ENCODE results near the gene ORC1.
A peak's percentile ranks its signal among the peaks of the same experiment; 100 is the strongest.

Gene ORC1

DNA sequence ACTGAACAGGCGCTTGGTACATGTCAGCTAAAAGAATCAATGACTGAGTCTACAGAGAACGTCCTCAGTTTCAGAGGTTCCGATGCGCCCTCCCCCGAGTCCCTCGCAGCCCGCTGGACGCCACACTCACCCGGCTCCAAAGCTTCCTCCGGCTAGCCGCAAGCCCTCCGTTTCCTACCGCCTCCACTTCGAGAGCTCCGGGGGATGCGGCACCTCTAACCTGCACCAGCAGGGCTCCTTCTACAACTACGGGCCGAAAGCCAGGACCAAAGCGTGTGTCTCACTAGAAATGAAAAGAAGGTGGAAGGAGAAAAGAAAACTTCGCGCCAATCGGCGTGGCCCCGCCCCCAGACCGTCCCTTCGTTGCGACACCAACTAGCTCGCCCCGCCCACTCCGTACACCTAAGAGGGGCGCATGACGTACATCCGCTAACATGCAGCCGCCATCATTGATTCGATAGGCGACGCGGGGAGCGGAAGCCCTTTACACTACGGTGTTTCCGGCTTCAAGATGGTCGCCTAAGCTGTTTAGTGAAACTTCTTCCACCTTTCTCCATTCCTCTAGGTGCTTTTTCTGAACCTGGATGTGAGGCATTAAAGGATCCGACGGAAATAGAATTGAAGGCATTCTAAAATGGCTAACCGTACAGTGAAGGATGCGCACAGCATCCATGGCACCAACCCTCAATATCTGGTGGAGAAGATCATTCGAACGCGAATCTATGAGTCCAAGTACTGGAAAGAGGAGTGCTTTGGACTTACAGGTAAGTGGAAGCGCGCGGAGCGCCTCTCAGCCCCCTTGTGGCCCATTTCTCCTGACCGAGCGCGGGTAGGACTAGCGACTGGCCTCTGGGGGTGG, at the start of gene ORC1, which contains the start of gene PRPF38A:
Gene ORC1 (minus strand): TSS at position 308 of the 859 bp plus-strand sequence. CDS start 2,200 bp downstream, outside the sequence.
Gene PRPF38A (plus strand): TSS at position 487 of the 859 bp plus-strand sequence. CDS start 148 bp downstream, at position 635.
- DNase-seq (ENCODE audit: low read depth in 2 of 2), result peak; percentile 92 to 98

DNA sequence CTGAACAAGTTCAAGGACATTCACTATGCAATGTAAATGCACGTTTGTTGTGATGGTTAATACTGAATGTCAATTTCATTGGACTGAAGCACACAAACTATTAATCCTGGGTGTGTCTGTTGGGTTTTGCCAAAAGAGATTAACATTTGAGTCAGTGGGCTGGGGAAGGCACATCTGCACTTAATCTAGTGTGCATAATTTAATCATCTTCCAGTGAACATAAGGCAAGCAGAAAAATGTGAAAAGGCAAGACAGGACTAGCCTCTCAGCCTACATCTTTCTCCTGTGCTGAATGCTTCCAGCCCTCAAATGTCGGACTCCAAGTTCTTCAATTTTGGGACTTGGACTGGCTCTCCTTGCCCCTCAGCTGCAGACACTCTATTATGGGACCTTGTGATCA, 40.2 kb upstream of the ORC1 start:
- DNase-seq (ENCODE audit: low read depth in 2 of 2), result no peak

DNA sequence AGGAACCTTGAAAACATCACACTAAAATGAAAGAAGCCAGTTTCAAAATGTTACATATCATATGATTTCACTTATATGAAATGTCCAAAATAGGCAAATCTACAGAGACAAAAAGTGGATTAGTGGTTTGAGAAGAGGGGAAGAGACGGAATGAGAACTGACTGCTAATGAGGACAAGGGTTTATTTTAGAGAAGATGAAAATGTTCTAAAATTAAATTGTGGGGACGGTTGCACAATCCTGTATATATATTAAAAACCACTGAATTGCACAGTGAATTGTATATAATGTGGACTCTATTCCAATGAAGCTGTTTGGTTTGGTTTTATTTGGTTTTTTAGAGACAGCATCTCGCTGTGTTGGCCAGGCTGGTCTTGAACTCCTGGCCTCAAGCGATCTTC, 35.8 kb upstream of the ORC1 start:
- no peak for DNase-seq (ENCODE audit: low read depth in 2 of 2)

DNA sequence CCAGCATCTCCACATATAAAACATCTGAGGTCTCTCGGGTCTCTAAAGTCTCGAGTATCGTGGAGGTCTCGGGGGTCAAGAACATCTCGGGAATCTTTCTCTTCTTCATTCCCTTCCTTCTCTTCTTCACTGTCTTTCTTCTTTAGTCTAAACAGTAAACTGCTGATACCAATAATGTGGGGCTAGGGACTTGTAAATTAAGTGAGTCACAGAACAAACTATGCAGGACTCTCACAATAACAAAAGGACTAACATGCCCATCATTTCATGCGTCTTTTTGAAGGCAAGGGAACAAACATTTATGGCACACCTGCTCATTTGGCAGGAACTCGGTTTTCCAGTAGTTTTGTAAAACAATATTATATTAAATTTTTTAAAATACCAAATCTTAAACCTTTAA, 32.6 kb upstream of the ORC1 start:
- no peak for DNase-seq (ENCODE audit: low read depth in 2 of 2)

DNA sequence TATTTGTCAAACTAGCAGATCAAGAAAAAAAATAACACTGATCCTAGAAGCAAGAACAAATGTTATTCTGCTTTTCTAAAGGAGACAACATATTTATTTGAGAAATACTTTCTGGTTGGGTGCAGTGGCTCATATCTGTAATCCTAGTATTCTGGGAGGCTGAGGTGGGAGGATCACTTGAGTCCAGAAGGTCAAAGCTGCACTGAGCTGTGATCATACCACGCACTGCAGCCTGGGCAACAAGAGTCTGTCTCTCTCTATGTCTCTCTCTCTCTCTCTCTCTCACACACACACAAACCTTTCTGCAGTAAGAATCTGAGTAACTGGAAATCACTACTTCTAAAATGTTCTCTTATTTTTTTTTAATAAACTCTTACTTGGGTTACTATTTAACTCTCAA, 31.4 kb upstream of the ORC1 start:
- no peak for DNase-seq (ENCODE audit: low read depth in 2 of 2)

DNA sequence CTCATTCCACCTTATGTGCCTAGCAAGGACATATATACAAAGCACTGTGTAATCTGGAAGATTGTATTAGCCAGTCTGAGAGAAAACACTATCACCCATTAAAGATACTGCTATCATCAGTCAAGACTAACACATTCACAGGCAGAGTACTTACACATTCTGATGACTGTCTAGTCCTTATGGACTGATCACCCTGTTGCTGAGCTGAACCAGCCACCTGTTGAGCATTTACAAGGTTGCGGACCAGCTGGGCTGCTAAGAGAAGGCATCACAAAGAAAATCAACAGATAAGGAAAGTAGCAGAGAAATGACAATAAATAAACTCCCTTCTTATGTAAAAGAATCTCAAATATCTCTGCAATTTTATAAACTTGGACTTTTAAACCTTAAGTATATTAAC, 31.0 kb upstream of the ORC1 start:
- no peak for DNase-seq (ENCODE audit: low read depth in 2 of 2)

DNA sequence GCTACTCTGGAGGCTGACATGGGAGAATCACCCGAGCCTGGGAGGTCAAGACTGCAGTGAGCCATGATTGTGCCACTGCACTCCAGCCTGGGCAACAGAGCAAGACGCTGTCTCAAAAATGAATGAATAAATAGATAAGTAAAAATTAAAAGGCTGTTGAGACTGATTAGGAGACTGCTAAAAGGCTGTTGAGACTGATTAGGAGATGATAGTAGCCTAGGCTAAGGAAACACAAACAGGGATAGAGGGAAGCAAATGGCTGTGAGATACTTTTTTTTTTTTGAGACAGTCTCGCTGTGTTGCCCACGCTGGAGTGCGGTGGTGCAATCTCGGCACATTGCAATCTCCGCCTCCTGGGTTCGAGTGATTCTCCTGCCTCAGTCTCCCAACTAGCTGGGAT, 28.6 kb upstream of the ORC1 start:
- no peak for DNase-seq (ENCODE audit: low read depth in 2 of 2)

DNA sequence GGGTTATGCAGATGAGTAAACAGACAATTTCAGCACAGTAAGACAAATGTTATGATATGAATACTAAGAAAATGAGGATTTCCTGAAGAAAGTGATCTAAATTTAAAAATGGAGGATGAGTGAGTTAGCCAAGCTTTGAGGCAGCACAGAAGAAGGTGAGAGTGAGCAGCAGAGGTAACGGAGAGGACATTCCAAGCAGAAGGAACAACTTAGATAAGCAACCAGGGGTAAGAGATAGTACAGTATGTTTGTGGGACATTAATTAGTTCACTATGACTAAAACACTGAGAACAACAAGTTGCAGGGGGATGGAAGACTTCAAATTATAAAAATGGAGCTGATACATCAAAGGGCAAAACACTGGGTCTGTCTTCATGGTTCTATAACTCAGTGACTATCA, 22.9 kb upstream of the ORC1 start:
- DNase-seq (ENCODE audit: low read depth in 2 of 2), result no peak

DNA sequence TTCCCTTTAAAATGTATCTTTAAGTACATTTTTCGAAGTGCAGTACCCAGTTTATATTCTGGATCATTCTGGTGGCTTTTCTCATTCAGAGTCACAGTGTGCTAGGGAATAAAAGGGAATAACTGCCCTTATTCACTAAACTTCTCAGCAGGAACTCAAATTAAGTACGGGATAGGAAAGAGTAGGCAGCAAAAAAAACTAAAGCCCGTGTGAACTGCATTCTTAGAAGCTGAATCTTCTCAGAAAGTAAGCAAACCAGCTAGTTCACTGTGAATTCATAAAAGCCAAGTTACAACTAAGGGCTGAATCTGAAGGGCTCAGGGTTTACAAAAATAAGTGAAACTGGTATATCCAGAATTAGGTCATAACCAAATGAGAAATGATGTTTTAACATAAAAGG, 22.1 kb upstream of the ORC1 start:
- DNase-seq (ENCODE audit: low read depth in 2 of 2), result no peak

DNA sequence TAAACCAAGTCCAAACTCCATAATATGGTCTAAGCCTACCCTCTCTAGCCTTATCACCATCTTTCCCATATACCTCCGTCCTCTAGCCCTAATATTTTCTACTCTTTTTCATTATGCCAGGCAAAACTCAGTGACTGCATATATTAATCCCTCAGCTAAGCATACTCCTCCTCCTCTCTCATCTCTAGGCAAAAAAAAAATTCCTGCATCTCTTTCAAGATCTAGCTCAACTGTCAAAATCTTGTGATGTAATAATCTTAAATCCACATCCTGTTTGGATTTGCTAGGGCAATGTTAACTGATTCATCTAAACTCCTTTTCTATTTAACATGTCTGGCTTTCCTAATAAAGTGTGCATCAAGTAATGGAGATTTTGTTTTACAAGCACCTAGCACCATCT, 20.6 kb upstream of the ORC1 start:
- DNase-seq (ENCODE audit: low read depth in 2 of 2), result no peak

DNA sequence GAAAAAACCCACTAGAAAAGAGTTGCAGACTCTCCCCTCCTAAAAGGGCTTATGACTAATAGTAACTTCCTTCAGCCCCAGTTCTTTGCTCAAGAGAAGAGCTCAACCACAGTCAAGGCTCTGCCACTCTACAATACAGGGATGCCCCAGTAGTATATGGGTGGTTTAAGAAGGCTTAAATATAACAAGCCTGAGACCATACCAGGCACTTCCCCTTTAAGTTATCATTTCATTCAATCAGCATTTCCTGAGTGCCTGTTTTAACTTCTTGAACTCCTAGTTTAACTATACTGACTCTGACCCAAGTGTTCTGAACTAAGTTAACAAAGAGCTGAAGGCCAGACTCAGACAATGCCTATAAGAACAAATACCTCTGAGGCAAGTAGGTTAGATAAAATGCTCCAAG, 20.0 kb upstream of the ORC1 start:
- DNase-seq (ENCODE audit: low read depth in 2 of 2), result no peak

DNA sequence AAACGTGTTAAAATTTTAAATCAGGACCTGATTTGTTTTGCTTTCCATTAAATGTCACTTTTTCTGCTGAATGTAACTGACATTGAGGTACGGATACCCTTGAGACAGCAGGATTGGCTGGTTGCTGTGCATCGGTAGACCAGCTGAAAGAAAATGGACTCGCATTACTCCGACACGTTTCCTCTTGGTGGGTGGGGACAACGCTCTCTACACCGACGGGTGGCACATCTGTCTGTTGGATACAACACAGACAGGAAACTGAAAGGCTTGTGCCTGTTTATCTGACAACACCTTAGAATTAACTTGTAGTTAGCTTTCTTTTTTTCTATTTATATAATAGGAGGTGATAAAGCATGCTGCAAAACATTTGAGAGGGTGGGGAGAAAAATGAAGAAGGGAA, 19.5 kb upstream of the ORC1 start:
- DNase-seq (ENCODE audit: low read depth in 2 of 2), result peak; percentile 41 to 45

DNA sequence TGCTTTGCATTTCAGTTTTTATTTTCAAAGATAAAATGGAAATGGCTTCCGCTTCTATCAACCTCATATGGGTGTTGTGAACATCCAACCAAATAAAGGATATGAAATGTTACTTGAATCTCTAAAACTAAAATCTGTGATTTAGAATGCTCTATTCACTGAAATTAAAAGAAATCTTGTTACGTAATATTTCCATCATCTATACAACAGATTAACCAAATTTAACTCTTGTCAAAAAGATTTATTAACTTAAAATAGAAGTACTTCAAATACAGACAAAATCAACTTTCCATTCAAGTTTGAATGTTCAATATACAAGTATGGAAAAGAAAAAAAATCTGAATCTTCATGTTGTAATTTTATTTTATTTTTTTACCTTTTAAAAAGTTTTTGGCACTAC, 18.8 kb upstream of the ORC1 start:
- DNase-seq (ENCODE audit: low read depth in 2 of 2), result no peak

DNA sequence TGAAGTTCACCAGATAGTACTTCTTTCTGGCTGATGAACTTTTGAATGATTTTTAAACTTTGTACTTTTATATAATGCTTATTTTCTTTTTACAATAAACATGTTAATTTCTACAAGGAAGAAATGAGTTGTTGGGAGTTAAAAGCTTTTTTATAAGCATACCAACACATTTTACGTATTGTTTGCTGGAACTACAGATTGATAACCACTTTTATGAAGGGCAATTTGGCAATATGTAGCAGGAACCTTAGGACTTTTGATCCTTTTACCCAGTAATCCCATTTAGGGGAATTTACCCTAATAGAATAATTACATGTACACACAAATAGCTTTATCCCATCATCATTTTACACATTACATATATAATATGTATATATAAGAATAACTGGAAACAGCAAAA, 16.5 kb upstream of the ORC1 start:
- DNase-seq (ENCODE audit: low read depth in 2 of 2), result no peak

DNA sequence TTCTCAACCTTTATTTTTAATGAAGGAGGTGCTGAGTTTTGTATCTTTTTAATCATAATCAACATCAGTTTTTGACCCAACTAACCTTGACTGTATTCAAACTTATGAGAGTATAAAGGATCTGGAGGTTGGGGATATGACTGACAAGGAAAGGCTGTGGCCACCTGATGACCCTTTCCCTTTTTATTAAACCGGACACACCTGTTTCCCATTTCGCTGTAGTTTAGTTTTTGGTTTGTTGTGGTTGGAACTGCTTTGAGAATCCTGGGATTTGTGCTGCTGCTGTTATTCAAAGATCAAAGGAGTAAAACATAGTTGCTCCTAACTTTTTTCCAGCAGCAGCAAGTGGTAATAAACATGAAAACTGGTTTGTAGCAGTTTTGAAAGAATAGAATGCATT, 12.6 kb upstream of the ORC1 start:
- no peak for DNase-seq (ENCODE audit: low read depth in 2 of 2)

DNA sequence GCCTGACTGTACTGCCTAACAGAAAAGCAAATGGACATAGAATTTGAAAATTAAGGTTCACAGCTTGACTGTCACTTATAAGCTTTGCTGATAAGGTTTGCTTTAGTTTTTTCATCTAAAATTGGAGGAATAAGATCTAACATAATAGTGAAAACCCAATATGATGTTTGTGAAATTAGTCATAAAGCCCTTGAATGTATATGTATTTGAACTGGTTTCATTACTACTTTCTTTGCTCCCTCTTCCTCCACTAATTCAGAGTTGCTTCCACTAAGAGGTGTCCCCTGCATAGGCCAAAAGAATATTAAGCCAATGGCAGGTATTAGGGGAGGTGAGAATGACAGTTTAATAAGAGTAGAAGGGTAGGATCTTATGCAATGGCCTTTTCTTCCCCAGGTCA, 10.7 kb upstream of the ORC1 start:
- no peak for DNase-seq (ENCODE audit: low read depth in 2 of 2)

DNA sequence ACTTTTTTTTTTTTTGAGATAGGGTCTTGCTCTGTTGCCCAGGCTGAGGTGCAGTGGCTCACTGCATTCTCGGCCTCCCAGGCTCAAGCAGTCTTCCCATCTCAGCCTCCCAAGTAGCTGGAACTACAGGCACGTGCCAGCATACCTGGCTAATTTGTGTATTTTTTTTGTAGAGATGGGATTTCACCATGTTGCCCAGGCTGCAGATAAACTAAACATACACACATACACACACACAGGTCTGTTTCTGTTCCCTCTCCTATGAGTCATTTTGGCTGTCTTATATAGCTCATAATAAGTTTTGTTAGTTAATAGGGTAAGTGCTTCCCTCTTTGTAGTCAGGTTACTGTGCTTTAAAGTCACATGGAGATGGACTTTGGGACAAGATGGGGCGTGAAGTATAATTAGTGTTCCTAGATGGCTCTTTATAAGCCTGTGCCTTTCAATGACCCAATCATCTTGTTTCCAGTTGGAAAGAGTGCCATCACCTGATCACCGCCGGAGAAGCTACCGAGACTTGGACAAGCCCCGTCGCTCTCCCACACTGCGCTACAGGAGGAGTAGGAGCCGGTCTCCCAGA, 9.3 kb upstream of the ORC1 start:
- DNase-seq (ENCODE audit: low read depth in 2 of 2), result no peak

DNA sequence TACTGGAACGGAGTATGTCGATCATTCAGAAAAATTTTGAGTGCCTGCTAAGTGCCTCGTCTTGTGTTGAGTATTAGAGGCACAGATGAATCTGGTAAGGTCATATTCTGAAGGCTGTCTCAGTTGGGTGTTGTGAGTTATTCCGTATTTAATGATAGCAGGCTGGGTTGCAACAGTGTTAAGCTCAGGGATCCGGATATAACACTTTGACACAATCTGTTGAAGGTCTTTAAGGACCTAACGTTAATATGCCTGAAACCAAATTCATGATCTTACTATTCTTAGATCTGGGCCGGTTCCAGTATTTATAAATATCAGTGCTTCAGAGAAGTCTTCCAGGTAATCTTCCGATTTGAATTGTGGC, 734 bp upstream of the ORC1 start:
- DNase-seq (ENCODE audit: low read depth in 2 of 2), result no peak

DNA sequence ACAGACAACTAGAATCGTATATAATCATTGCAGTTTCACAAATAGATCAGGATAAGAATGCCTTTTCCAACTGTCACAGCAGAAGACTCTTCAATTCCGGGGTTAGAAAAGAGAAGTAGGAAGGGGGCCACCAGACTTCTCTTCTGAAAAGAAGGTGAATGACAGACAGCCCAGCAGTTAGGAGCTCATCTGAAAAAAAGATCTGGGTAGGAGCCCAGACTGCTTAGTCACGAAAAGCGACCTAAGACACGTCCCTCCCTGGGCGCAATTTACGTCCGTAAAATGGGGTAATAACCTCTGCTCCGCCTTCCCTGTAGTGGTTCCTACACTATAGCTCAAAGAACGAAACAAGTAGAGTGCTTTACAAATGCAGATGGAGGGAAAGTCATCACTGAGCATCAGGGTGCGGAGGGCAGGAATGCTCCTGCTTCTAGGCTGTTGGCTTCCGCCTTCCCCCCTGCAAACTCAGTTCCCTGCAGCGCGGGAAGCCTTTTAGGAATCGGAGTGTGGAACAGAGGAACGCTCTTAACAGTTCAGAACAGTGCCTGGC, 582 bp downstream of the ORC1 start:
- DNase-seq (ENCODE audit: low read depth in 2 of 2), result peak in 1 of 2 donors; percentile 12

DNA sequence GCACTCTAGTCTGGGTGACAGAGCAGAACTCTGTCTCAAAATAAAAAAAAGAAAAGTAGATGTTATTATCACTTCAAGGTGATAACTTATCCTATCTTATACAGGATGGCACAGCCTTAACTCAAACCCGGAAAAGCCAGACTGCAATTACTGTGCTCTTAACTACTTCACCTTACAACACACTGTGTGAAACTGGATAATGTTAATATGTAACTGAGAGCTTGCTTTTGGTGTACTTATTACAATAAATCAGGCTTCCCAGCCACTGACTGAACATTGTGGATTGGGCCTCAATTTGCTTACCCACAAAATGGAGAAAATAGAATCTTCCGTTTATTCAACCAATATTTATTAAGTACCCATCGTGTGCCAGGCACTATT, 1.4 kb downstream of the ORC1 start:
- no peak for DNase-seq (ENCODE audit: low read depth in 2 of 2)

DNA sequence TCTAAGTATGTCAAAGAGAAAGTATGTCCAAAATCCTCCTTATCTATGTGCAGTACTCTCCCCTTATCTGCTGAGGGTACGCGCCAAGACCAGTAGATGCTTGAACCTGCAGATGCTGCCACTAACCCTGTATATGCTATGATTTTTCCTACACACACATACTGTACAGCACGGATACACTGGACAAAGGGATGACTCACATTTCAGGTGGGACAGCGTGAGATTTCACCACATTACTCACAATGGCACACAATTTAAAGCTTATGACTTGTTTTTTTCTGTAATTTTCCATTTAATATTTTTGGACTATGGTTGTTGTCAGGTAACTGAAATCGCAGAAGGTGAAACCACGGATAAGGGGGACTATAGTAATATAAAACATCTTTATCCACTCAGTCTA, 4.1 kb downstream of the ORC1 start:
- DNase-seq (ENCODE audit: low read depth in 2 of 2), result no peak

DNA sequence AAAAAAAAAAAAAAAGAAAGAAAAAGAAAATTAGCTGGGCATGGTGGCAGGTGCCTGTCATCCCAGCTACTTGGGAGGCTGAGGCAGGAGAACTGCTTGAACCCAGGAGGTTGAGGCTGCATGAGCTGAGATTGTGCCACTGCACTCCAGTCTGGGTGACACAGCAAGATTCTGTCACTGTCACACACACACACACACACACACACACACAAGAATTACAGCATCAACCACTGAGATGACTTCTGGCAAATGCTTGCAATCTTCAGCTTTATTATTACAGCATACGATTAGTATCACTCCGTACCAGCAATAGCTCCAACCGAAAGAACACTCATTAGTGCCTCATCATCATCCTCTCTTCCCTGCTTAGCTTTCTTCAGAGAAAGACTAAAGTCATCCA, 4.6 kb downstream of the ORC1 start:
- DNase-seq (ENCODE audit: low read depth in 2 of 2), result no peak

DNA sequence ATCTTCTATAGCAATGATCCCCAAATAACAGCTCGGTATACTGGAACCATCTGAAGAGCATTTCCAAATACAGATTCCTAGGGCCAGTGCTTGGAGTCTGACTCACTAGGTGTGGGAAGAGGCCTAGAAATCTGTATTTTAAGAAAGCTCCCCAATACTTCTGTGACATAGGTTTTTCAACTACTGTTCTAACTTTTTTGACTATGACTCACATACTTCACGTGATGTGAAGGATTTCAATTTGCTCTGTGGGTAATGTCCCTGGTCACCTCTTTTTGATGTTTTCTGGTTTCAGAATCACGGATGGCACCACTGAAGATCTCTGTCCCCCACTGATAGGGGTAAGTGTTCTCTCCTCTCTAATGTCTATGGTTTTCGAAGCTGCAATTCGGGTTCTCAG, 11.0 kb downstream of the ORC1 start:
- no peak for DNase-seq (ENCODE audit: low read depth in 2 of 2)
